ENCODE results near the gene C1QTNF12. TPM values are rescaled to one million over a fixed set of nuclear protein-coding genes. Genes with fewer than 3 reads are reported as not detected.
A peak's percentile ranks its signal among the peaks of the same experiment; 100 is the strongest.

The C1QTNF12 gene
- total RNA-seq (3.8 and 4.1 TPM in 2 replicates), polyA plus RNA-seq (5.2 and 6.6 TPM in 2 replicates)

DNA sequence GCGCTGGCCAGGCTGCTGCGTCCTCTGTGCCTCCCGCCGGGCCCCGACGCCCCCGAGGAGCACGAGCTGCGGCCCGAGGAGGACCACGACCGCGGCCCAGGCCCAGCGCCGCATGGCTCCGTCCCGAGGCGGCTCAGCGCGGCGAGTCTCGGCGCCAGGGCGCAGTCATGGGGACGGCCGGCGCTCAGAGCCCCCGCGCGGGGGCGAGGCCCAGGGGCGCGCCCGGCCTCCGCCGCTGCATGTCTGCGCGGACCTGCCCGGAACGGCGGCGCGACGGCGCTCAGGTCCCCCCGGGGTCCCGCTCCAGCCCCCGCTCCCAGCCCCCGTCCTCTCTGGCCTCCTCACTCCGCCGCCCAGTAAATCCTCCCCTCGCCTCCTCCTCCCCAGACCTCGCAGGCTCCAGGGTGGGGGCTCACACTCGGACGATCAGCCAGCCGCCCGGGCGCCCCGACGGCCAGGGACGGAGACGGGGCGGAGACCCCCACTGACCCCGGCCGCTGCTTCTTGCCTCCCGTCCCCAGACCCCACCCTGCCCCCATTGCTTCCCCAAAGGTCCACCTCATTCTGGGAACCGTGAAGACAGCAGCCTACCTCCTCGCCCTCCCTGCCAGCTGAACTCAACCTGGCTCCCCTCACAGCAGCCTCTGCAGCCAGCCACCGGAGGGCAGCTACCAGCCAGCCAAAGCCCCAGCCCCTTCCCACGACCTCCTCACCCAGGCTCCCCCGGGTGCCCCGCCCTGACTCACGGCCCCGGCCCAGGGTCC is at the start of gene C1QTNF12:
C1QTNF12 (minus strand) TSS at position 146 of the 764 bp plus-strand sequence; CDS start at position 114, 32 bp downstream.
- H2AFZ ChIP-seq: no peak within 1 kb of the TSS
- DNase-seq (ENCODE audit: low spot score): no peak
- H3K9me3 ChIP-seq (ENCODE audit: low read depth): no peaks in the 10 kb centered on the region
- no peaks in the 10 kb centered on the region for H3K9me2 ChIP-seq (replicated peaks; ENCODE audit: insufficient read depth)
- H3K4me1 ChIP-seq (ENCODE audit: insufficient read depth): peaks cover 3% of the 10 kb centered on the region
- H3K4me2 ChIP-seq: peak within 1 kb of the TSS; percentile 70
- H3K27ac ChIP-seq: no peak within 1 kb of the TSS
- peaks cover 24% of the 10 kb centered on the region for H3K27me3 ChIP-seq
- H3K36me3 ChIP-seq (replicated peaks; ENCODE audit: insufficient read depth, low read depth): no peaks in the 10 kb centered on the region
- H3K79me2 ChIP-seq: no peaks in the 10 kb centered on the region
- H4K20me1 ChIP-seq (ENCODE audit: insufficient read depth, poor library complexity, severe bottlenecking): no peaks in the 10 kb centered on the region
- 6% methylated on average over 21 of the region's 74 CpGs for WGBS (ENCODE audit: low lambda C conversion rate, missing lambda C conversion rate)
- no peak within 1 kb of the TSS for H3K4me3 ChIP-seq
- TF ChIP-seq EZH2 (IDR thresholded peaks at IDR 0.05; ENCODE audit: borderline replicate concordance): no peak
- TF ChIP-seq EZH2phosphoT487 (IDR thresholded peaks at IDR 0.05; ENCODE audit: low read depth, severe bottlenecking, unreplicated experiment): no peak
- TF ChIP-seq, protein P1, sequence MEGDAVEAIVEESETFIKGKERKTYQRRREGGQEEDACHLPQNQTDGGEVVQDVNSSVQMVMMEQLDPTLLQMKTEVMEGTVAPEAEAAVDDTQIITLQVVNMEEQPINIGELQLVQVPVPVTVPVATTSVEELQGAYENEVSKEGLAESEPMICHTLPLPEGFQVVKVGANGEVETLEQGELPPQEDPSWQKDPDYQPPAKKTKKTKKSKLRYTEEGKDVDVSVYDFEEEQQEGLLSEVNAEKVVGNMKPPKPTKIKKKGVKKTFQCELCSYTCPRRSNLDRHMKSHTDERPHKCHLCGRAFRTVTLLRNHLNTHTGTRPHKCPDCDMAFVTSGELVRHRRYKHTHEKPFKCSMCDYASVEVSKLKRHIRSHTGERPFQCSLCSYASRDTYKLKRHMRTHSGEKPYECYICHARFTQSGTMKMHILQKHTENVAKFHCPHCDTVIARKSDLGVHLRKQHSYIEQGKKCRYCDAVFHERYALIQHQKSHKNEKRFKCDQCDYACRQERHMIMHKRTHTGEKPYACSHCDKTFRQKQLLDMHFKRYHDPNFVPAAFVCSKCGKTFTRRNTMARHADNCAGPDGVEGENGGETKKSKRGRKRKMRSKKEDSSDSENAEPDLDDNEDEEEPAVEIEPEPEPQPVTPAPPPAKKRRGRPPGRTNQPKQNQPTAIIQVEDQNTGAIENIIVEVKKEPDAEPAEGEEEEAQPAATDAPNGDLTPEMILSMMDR (IDR thresholded peaks at IDR 0.05; ENCODE audit: poor library complexity): no peak

DNA sequence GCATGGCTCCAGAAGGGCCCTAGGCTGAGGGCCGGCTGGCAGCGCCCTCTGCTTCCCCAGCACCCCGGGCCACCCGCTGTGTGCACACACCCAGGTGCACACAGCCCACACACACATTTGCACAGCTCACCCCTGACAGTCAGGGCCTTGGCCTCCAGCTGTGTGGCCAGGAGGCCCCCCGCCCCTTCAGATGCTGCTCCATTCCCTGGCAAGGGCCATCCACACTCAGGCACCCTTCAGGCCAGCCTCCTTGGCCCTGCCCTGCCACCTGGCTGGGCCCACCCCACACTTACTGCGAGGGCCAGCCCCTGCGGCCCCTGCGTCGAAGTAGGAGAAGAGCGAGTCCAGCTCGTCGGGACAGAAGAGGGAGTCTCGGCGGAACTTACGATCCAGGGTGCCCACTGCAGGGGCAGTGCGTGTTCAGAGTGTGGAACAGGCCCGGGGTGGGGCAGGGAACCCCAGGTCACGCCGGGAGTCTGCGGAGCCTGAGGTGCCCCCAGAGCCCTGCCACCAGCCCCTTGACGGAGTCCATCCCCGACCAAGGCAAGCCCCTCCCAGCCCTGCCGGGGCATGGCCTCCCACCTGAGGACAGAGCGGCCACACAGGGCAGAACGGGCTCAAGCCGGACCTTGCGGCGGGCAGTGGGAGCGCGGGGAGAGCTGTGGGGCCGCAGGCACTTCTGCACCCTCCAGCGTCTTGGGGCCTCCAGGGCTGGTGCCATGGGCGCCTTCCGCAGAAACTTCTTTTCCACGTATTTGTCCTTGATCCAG is 48.8 kb upstream of the C1QTNF12 start:
- Histone ChIP-seq H3K9me2 (replicated peaks; ENCODE audit: insufficient read depth) (no peaks in the 10 kb centered on the region), H3K36me3 (replicated peaks; ENCODE audit: insufficient read depth, low read depth) (no peaks in the 10 kb centered on the region), H3K4me1 (ENCODE audit: insufficient read depth) (no peaks in the 10 kb centered on the region), H3K4me2 (no peak overlapping the region), H2AFZ (no peak overlapping the region), H4K20me1 (ENCODE audit: insufficient read depth, poor library complexity, severe bottlenecking) (peaks cover 6% of the 10 kb centered on the region), H3K79me2 (no peaks in the 10 kb centered on the region), H3K9me3 (ENCODE audit: low read depth) (no peaks in the 10 kb centered on the region), H3K27ac (no peak overlapping the region), H3K27me3 (no peaks in the 10 kb centered on the region), H3K4me3 (no peak overlapping the region)
- 93% methylated on average over 32 of the region's 35 CpGs for WGBS (ENCODE audit: low lambda C conversion rate, missing lambda C conversion rate)
- no peak for DNase-seq (ENCODE audit: low spot score)
- TF ChIP-seq EZH2phosphoT487 (IDR thresholded peaks at IDR 0.05; ENCODE audit: low read depth, severe bottlenecking, unreplicated experiment) (no peak), EZH2 (IDR thresholded peaks at IDR 0.05; ENCODE audit: borderline replicate concordance) (no peak)
- TF ChIP-seq, protein P1 (IDR thresholded peaks at IDR 0.05; ENCODE audit: poor library complexity): no peak

DNA sequence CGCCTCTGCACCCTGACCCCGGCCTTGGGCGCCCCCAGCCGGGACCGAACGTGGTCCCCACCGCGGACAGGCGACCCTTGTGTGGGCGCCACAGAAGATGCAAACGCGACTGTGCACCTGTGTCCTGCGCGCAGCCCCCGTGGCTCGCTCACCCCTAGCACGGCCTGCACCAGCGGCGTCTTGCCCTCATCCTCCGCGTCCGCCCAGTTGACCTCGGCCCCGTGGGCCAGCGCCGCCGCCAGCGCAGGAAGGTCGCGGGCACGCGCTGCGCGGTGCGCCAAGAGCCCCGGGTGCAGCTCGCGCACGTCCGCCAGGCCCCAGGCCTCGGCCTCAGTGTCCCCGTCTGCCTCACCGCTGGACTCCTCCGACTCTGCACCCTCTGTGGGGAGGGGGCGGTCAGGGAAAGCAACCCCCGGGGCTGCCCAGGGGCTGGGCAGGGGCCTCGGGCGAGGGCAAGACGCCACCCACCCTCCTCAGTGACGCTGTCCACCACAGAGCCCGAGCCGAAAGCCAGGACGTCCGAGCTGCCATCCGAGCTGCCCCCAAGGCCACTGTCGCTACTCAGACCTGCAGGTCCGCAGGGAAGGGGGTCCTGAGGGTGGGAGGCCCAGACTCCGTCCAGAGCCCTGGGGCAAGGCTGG is 47.8 kb upstream of the C1QTNF12 start:
- no peaks in the 10 kb centered on the region for H3K79me2 ChIP-seq
- no peaks in the 10 kb centered on the region for H3K9me2 ChIP-seq (replicated peaks; ENCODE audit: insufficient read depth)
- no peaks in the 10 kb centered on the region for H3K9me3 ChIP-seq (ENCODE audit: low read depth)
- DNase-seq (ENCODE audit: low spot score): no peak
- H3K27ac ChIP-seq: no peak overlapping the region
- no peaks in the 10 kb centered on the region for H3K36me3 ChIP-seq (replicated peaks; ENCODE audit: insufficient read depth, low read depth)
- no peaks in the 10 kb centered on the region for H3K4me1 ChIP-seq (ENCODE audit: insufficient read depth)
- TF ChIP-seq EZH2phosphoT487 (IDR thresholded peaks at IDR 0.05; ENCODE audit: low read depth, severe bottlenecking, unreplicated experiment): no peak
- no peak for TF ChIP-seq EZH2 (IDR thresholded peaks at IDR 0.05; ENCODE audit: borderline replicate concordance)
- TF ChIP-seq, protein P1 (IDR thresholded peaks at IDR 0.05; ENCODE audit: poor library complexity): no peak
- H3K27me3 ChIP-seq: no peaks in the 10 kb centered on the region
- 97% methylated on average over 48 of the region's 58 CpGs for WGBS (ENCODE audit: low lambda C conversion rate, missing lambda C conversion rate)
- no peak overlapping the region for H3K4me2 ChIP-seq
- H2AFZ ChIP-seq: no peak overlapping the region
- peaks cover 1% of the 10 kb centered on the region for H4K20me1 ChIP-seq (ENCODE audit: insufficient read depth, poor library complexity, severe bottlenecking)
- H3K4me3 ChIP-seq: no peak overlapping the region
